ENCODE measurements around the gene STK11IP. TPM values are rescaled to one million over a fixed set of nuclear protein-coding genes. Genes with fewer than 3 reads are reported as not detected.

STK11IP gene
- total and polyA plus RNA-seq, 2 of the 4 experiments (the other 2 are of a cell fraction) = 14.5 to 19.7 TPM

GRCh38 chr2:219569041-219569440, 28.6 kb upstream of the STK11IP start:
- no peak overlapping the region for H4K5ac ChIP-seq (ENCODE audit: low read depth, low read length)
- no peak overlapping the region for H4K91ac ChIP-seq (ENCODE audit: insufficient read depth, low read depth, low read length)
- H3K4ac ChIP-seq (ENCODE audit: low read depth, low read length) = no peak overlapping the region
- peaks cover 10% of the 10 kb centered on the region for H3K4me1 ChIP-seq (ENCODE audit: control insufficient read depth, insufficient read depth, low read length)
- H4K20me1 ChIP-seq (ENCODE audit: insufficient read depth, low read length) = peaks cover 8% of the 10 kb centered on the region; the same call in 1 of the 2 replicates
- no peaks in the 10 kb centered on the region; the same call in 1 of the 2 replicates for H3K27me3 ChIP-seq (ENCODE audit: control insufficient read depth, insufficient read depth, low read length)
- H3K36me3 ChIP-seq (ENCODE audit: control insufficient read depth, insufficient read depth, low read length) = peaks cover 19% of the 10 kb centered on the region; the same call in 1 of the 2 replicates
- no peak overlapping the region for H2AK9ac ChIP-seq (replicated peaks; ENCODE audit: low read depth, low read length, poor library complexity)
- H2AFZ ChIP-seq (replicated peaks; ENCODE audit: low read length, poor library complexity) = no peak overlapping the region
- DNase-seq (no peak), ATAC-seq (ENCODE audit: low read depth) (no peak)
- TF ChIP-seq CHD1 (IDR thresholded peaks at IDR 0.05; ENCODE audit: low read depth, low read length) = no peak
- TF ChIP-seq RFX5 (IDR thresholded peaks at IDR 0.05; ENCODE audit: low read depth, low read length) = no peak
- TF ChIP-seq MAZ (IDR thresholded peaks at IDR 0.05; ENCODE audit: borderline replicate concordance, low read depth, low read length) = no peak
- TF ChIP-seq FOS (IDR thresholded peaks at IDR 0.05; ENCODE audit: low read depth, low read length) = no peak
- no peak for TF ChIP-seq RCOR1 (IDR thresholded peaks at IDR 0.05; ENCODE audit: insufficient replicate concordance, low read length)
- CTCF ChIA-PET = no interaction called here
- H3K4me2 ChIP-seq (ENCODE audit: low read depth, low read length) = no peak overlapping the region
- H2BK120ac ChIP-seq (ENCODE audit: low read depth, low read length) = no peak overlapping the region
- H2BK5ac ChIP-seq (ENCODE audit: low read depth, low read length, poor library complexity, severe bottlenecking) = no peak overlapping the region
- intact Hi-C loops (cut with micrococcal nuclease) = no loop called here
- no peak overlapping the region for H4K8ac ChIP-seq (ENCODE audit: low read depth in 2 of 2, low read length in 2 of 2)
- dilution Hi-C loops (cut with HindIII; ENCODE audit: low sequenced_read_pairs, unreplicated experiment) = no loop called here
- H2BK15ac ChIP-seq (ENCODE audit: low read depth, low read length) = no peak overlapping the region
- H3K56ac ChIP-seq (ENCODE audit: extremely low read depth, insufficient read depth, low read length) = no peak overlapping the region
- BruUV-seq (replicated peaks) = no TSS peak
- H3K79me1 ChIP-seq (ENCODE audit: low read depth in 1 of 2, low read length in 2 of 2) = peaks cover 11 to 18% of the 10 kb centered on the region in 2 experiments
- H2BK20ac ChIP-seq (ENCODE audit: low read depth, low read length) = no peak overlapping the region
- H3K9ac ChIP-seq (ENCODE audit: low read depth, low read length) = no peak overlapping the region
- no peak overlapping the region for H3K27ac ChIP-seq (ENCODE audit: insufficient read depth, low read length)
- in situ Hi-C loops (cut with MboI; ENCODE audit: low sequenced_read_pairs) = no loop called here
- no peak overlapping the region for H3K4me3 ChIP-seq (ENCODE audit: insufficient read depth, low read depth, low read length)
- POLR2A ChIA-PET (ENCODE audit: unreplicated experiment) = no interaction called here
- H3K9me1 ChIP-seq (ENCODE audit: insufficient read depth, low read length) = peaks cover 8% of the 10 kb centered on the region; the same call in 1 of the 2 replicates
- no peaks in the 10 kb centered on the region for H3K9me3 ChIP-seq (ENCODE audit: control insufficient read depth, insufficient read depth, low read length)
- WGBS, 2 experiments (ENCODE audit: extremely low coverage in 2 of 2, insufficient read length in 1 of 2) = no CpG with 5 or more reads among the region's 6 CpGs
- H3K23ac ChIP-seq (ENCODE audit: low read depth, low read length) = no peak overlapping the region
- no peak overlapping the region for H2AK5ac ChIP-seq (ENCODE audit: low read depth, low read length)
- H3K14ac ChIP-seq (replicated peaks; ENCODE audit: low read depth, low read length) = no peak overlapping the region
- H3K18ac ChIP-seq (ENCODE audit: low read depth, low read length) = no peak overlapping the region

Measured in IMR-90 (cell line).